K562 (cell line): ENCODE results near the gene RBM20. TPM values are rescaled to one million over a fixed set of nuclear protein-coding genes. Genes with fewer than 3 reads are reported as not detected.

Source experiments
- ATAC-seq: fragments of 200-7000 bp; cut with Tn5 transposase; 3 replicates; pipeline ENCODE4 v1.9.1; 2020; ENCODE audit warnings: moderate library complexity
- BruUV-seq: library from RNA; stranded (reverse); fragments of 400-500 nt; replicated peaks from 2 replicates; lab custom pipeline; 2021; lab: Mats Ljungman, UMichigan
- CTCF ChIA-PET: fragments of 300-600 bp; formaldehyde crosslinking; extraction: SDS; loops from one replicate; lab custom pipeline; 2021; ENCODE audit warnings: low intra/inter-chr PET ratio; lab: Yijun Ruan, JAX
- POLR2A ChIA-PET: fragments of 300-600, 350-650 bp; sonication (Branson Sonifier 250); formaldehyde crosslinking; extraction: SDS; loops from one replicate; lab custom pipeline; 2021; ENCODE audit warnings: antibody characterized with exemption, inconsistent platforms; lab: Yijun Ruan, JAX
- DNase-seq, 4 experiments: peaks; one replicate each; pipeline versions ENCODE4 v3.0.0 to v3.0.0-alpha.2; 2011 to 2018; ENCODE audit warnings: low spot score in 3 of 4, mixed read lengths in 3 of 4; ENCODE audit errors: extremely low read depth in 1 of 4
- FAIRE-seq: peaks from 2 replicates; lab custom pipeline; 2011; peaks lifted over from hg19 to GRCh38; lab: Jason Lieb, UNC
- H2AFZ ChIP-seq: 2 replicates; pipeline ENCODE4 v1.6.0; 2011; ENCODE audit warnings: low read depth, low read length, control low read depth, inconsistent platforms
- H3K27ac ChIP-seq: fragments of 200-600 bp; 3 replicates; pipeline ENCODE4 v1.8.0; 2011; ENCODE audit warnings: low read depth, mild to moderate bottlenecking, control low read depth, inconsistent platforms, low read length, moderate library complexity, mixed read lengths; ENCODE audit errors: extremely low read depth
- H3K27me3 ChIP-seq, 2 experiments: fragments of 300-600 bp in 1 of 2; 2 replicates in 1 of 2; 3 replicates in 1 of 2; pipeline versions ENCODE4 v1.6.0 to v1.8.0; 2011; ENCODE audit warnings: inconsistent platforms in 2 of 2, low read length in 2 of 2, mild to moderate bottlenecking in 1 of 2, mixed read lengths in 1 of 2, moderate library complexity in 1 of 2; ENCODE audit not compliant: control insufficient read depth in 2 of 2, insufficient read depth in 2 of 2
- H3K36me3 ChIP-seq: fragments of 300-600 bp; 3 replicates; pipeline ENCODE4 v1.8.0; 2011; ENCODE audit warnings: mild to moderate bottlenecking, low read length, inconsistent platforms; ENCODE audit not compliant: control insufficient read depth, insufficient read depth
- H3K4me1 ChIP-seq, 2 experiments: fragments of 200-600 bp in 1 of 2; replicated peaks in 1 of 2; 2 replicates in 1 of 2; 3 replicates in 1 of 2; pipeline versions ENCODE4 v1.5.1 to v1.8.0; 2011; ENCODE audit warnings: inconsistent platforms in 2 of 2, low read length in 2 of 2, mild to moderate bottlenecking in 1 of 2, mixed read lengths in 1 of 2, moderate library complexity in 1 of 2; ENCODE audit not compliant: control insufficient read depth in 2 of 2, insufficient read depth in 2 of 2
- H3K4me2 ChIP-seq: 2 replicates; pipeline ENCODE4 v1.6.1; 2011; ENCODE audit warnings: low read length, control low read depth, inconsistent platforms, mixed read lengths; ENCODE audit not compliant: insufficient read depth
- H3K4me3 ChIP-seq: fragments of 200-600 bp; sonication (generic), shearing (Covaris generic); 2 replicates; pipeline ENCODE4 v1.5.1; 2016; ENCODE audit warnings: control low read depth, inconsistent platforms
- H3K79me2 ChIP-seq: fragments of 200-600 bp; 3 replicates; pipeline ENCODE4 v1.8.0; 2011; ENCODE audit warnings: low read length, inconsistent platforms; ENCODE audit not compliant: control insufficient read depth, insufficient read depth
- H3K9ac ChIP-seq, 2 experiments: 2 replicates each; pipeline versions ENCODE4 v1.6.0 to v1.6.1; 2011; ENCODE audit warnings: low read depth in 2 of 2, low read length in 2 of 2, control low read depth in 1 of 2, inconsistent platforms in 1 of 2, mild to moderate bottlenecking in 1 of 2, mixed read lengths in 1 of 2; ENCODE audit not compliant: insufficient read depth in 1 of 2
- H3K9me1 ChIP-seq: one replicate; pipeline ENCODE4 v1.6.0; 2011; ENCODE audit warnings: inconsistent platforms, mild to moderate bottlenecking, low read length, moderate library complexity; ENCODE audit not compliant: control insufficient read depth, insufficient read depth
- H3K9me3 ChIP-seq: replicated peaks from 2 replicates; pipeline ENCODE4 v1.5.1; 2011; ENCODE audit warnings: low read depth, low read length, inconsistent platforms; ENCODE audit not compliant: control insufficient read depth, insufficient read depth
- H4K20me1 ChIP-seq: replicated peaks from 2 replicates; pipeline ENCODE4 v1.6.1; 2011; ENCODE audit warnings: low read length, inconsistent platforms, mixed read lengths; ENCODE audit not compliant: control insufficient read depth, insufficient read depth
- CAMTA2 ChIP-seq: fragments of 250-450 bp; sonication (Bioruptor Pico); conservative IDR thresholded peaks from 2 replicates; pipeline ENCODE4 v1.5.1; 2022
- MBD2 ChIP-seq: sonication (generic); IDR thresholded peaks from 2 replicates; pipeline ENCODE4 v1.6.1; 2016; ENCODE audit warnings: low read depth, borderline replicate concordance
- PHF21A ChIP-seq: fragments of 450-650 bp; IDR thresholded peaks from 2 replicates; pipeline ENCODE4 v1.6.1; 2017; ENCODE audit warnings: low read depth, borderline replicate concordance
- POLR2H ChIP-seq: IDR thresholded peaks from 2 replicates; pipeline ENCODE4 v1.6.1; 2016; ENCODE audit warnings: missing genetic modification characterization, low read depth, mild to moderate bottlenecking, control low read depth, missing compliant biosample characterization, moderate library complexity
- SNRNP70 ChIP-seq: fragments of 200-400 bp; formaldehyde crosslinking; optimal IDR thresholded peaks from 2 replicates; pipeline ENCODE3; 2017; ENCODE audit warnings: low read depth, low read length
- YBX1 ChIP-seq: fragments of 450-650 bp; IDR thresholded peaks from 2 replicates; pipeline ENCODE4 v1.7.1; 2016; ENCODE audit warnings: mild to moderate bottlenecking
- ZNF184 ChIP-seq: sonication (generic); formaldehyde crosslinking; IDR thresholded peaks from 2 replicates; pipeline ENCODE4 v1.5.0; 2020; ENCODE audit warnings: missing genetic modification reagents
- ZNF324 ChIP-seq: fragments of 250-450 bp; sonication (Bioruptor Pico); IDR thresholded peaks from 2 replicates; pipeline ENCODE4 v1.4.0; 2020; ENCODE audit warnings: mild to moderate bottlenecking
- WGBS: fragments of 100-300 bp; shearing (Covaris generic); methylation state at CpG from one replicate; pipeline ENCODE4 v1.1.6; 2016; ENCODE audit warnings: low coverage, mixed read lengths; ENCODE audit not compliant: insufficient coverage; ENCODE audit errors: missing lambda C conversion rate; 5-methylcytosine and 5-hydroxymethylcytosine counted together
- in situ Hi-C: fragments of 300-500 bp; cut with MboI; formaldehyde crosslinking; loops from 4 replicates; pipeline ENCODE4 v1.15.0; 2018; ENCODE audit warnings: inconsistent platforms, mixed read lengths
- intact Hi-C: fragments of 100-400 bp; cut with micrococcal nuclease; formaldehyde crosslinking; loops from 2 replicates; pipeline ENCODE4 v1.14.2; 2022
- polyA plus RNA-seq, 8 experiments: library from polyadenylated mRNA; depleted of rRNA in 4 of 8; stranded (reverse) in 5 of 8; unstranded in 3 of 8; fragments of >200 nt; fragmentation: Nextera tagmentation in 2 of 8; fragmentation: Illumina TruSeq in 1 of 8; extraction: Ambion mirVana in 2 of 8; extraction: Trizol in 1 of 8; gene quantifications; 2 replicates each; pipeline versions ENCODE4 v1.2.1 to v1.2.3, GENCODE V29; 2011 to 2014; ENCODE audit warnings: inconsistent platforms in 1 of 8, missing spikeins in 1 of 8
- total RNA-seq, 7 experiments: library from RNA; depleted of rRNA in 6 of 7; stranded (reverse); fragments of >200 nt in 6 of 7; fragmentation: Illumina TruSeq in 2 of 7; extraction: Trizol in 2 of 7; gene quantifications; 2 replicates each; pipeline versions ENCODE4 v1.2.1 to v1.2.3, GENCODE V29; 2011 to 2021; ENCODE audit warnings: low replicate concordance in 1 of 7

The RBM20 gene
- total and polyA plus RNA-seq, 9 of the 15 experiments (the other 6 are each of a cell fraction or from before 2014, with no cell fraction given): 0.63 to 5.7 (median 3.2) TPM

- ChIA-PET CTCF (no interaction called here), POLR2A (no interaction called here)
- Histone ChIP-seq H4K20me1 (no peaks in the 10 kb centered on the region), H3K4me1 (peaks cover 22 to 44% of the 10 kb centered on the region in 2 experiments; a peak in 4 of 5 replicates), H3K9me1 (peaks cover 2% of the 10 kb centered on the region), H3K27ac (no peak overlapping the region), H3K79me2 (peaks cover 14% of the 10 kb centered on the region; the same call in 2 of the 3 replicates), H3K4me3 (no peak overlapping the region), H3K36me3 (peaks cover 6% of the 10 kb centered on the region; the same call in 2 of the 3 replicates), H3K4me2 (no peak overlapping the region), H3K27me3 (no peaks in the 10 kb centered on the region), H3K9ac (no peak overlapping the region), H3K9me3 (no peaks in the 10 kb centered on the region)
- 0% methylated on average over 1 of the region's 1 CpG for WGBS
- no TSS peak for BruUV-seq
- no peak for DNase-seq
- in situ Hi-C loops (no loop called here), intact Hi-C loops (loop anchor here (10.0 kb wide), 1 partner anchor 463 kb away; no protein-coding TSS in a partner anchor)
- ATAC-seq: no peak
- TF ChIP-seq SNRNP70: no peak
- no peak for TF ChIP-seq ZNF324 (CRISPR knock-in tag)
- TF ChIP-seq YBX1: no peak
- TF ChIP-seq MBD2: no peak
- TF ChIP-seq CAMTA2 (CRISPR knock-in tag): no peak
- TF ChIP-seq PHF21A: no peak
- no peak for TF ChIP-seq ZNF184 (CRISPR knock-in tag)
- TF ChIP-seq POLR2H (tag): no peak
- TF ChIP-seq, all 486 proteins: peak for 0
- H2AFZ ChIP-seq: no peak overlapping the region
- FAIRE-seq: no peak
Observed at GRCh38 chr10:110778211-110778610, 134.1 kb downstream of the RBM20 start.
